ENCODE measurements around the gene INSIG2.

INSIG2 gene

GRCh38 chr2:118047380-118047826, 40.9 kb upstream of the INSIG2 start:
- H3K4me3 ChIP-seq (replicated peaks; ENCODE audit: low read depth, low read length): no peak overlapping the region
- TF ChIP-seq, protein P1, sequence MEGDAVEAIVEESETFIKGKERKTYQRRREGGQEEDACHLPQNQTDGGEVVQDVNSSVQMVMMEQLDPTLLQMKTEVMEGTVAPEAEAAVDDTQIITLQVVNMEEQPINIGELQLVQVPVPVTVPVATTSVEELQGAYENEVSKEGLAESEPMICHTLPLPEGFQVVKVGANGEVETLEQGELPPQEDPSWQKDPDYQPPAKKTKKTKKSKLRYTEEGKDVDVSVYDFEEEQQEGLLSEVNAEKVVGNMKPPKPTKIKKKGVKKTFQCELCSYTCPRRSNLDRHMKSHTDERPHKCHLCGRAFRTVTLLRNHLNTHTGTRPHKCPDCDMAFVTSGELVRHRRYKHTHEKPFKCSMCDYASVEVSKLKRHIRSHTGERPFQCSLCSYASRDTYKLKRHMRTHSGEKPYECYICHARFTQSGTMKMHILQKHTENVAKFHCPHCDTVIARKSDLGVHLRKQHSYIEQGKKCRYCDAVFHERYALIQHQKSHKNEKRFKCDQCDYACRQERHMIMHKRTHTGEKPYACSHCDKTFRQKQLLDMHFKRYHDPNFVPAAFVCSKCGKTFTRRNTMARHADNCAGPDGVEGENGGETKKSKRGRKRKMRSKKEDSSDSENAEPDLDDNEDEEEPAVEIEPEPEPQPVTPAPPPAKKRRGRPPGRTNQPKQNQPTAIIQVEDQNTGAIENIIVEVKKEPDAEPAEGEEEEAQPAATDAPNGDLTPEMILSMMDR (IDR thresholded peaks at IDR 0.05; ENCODE audit: low read length, missing control alignments): peak; percentile 14
- DNase-seq (ENCODE audit: low read depth): peak; percentile 57

DNA sequence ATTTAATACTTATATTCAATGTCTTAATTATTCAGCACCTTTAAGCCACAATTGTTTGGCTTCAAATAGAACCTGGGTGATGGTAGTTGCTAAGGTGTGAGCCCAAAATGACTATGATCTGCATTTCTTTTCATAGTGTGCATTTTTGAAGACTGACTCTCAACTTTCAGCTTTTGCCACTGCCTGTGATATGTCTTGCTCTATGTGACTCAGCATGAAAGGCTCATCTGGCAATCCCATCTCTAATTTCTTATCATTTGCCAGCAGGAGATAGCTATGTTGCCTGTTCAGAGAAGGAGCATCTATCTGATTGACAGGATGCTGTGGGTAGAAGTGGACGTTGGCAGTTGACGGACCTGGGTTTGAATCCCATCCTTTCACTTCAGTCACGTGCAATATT, 39.9 kb upstream of the INSIG2 start:
- no peak for DNase-seq (ENCODE audit: low read depth)
- H3K4me3 ChIP-seq (replicated peaks; ENCODE audit: low read depth, low read length): no peak overlapping the region
- TF ChIP-seq, protein P1 (IDR thresholded peaks at IDR 0.05; ENCODE audit: low read length, missing control alignments): no peak

DNA sequence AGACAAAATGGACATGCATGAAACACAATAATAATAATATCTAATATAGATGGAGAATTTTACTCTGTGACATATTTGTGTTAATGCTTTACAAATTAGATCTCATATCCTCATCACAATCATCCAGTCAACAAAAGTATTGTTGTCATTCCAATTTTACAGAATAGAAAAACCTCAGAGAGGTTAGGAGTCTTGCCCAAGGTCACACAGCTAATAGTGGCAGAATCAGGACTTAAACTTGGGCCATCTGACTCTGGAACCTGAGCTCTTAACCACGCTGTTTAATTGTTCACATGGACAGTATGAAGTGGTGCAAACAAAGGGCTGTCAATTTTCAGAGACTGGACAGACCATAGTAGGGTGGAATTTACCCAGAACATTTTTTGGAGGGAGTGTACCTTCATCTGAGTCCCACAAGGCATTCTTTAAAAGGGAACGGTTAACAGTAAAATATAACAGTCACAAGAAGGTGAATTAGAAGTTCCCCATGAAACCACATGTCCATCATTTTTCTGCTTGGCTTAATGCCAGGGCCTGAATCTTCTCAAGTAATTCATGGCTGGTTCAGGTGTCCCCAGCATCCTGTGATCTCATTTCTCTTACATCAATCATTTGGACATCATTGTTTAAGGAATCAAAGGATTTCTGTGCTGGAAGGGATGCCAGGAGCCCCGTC, 39.0 kb upstream of the INSIG2 start:
- DNase-seq (ENCODE audit: low read depth): no peak
- TF ChIP-seq, protein P1 (IDR thresholded peaks at IDR 0.05; ENCODE audit: low read length, missing control alignments): no peak
- H3K4me3 ChIP-seq (replicated peaks; ENCODE audit: low read depth, low read length): no peak overlapping the region

- TF ChIP-seq, protein P1 (IDR thresholded peaks at IDR 0.05; ENCODE audit: low read length, missing control alignments): no peak
- no peak overlapping the region for H3K4me3 ChIP-seq (replicated peaks; ENCODE audit: low read depth, low read length)
- no peak for DNase-seq (ENCODE audit: low read depth)
Observed at GRCh38 chr2:118049816-118050140, 38.5 kb upstream of the INSIG2 start.

- no peak overlapping the region for H3K4me3 ChIP-seq (replicated peaks; ENCODE audit: low read depth, low read length)
- no peak for DNase-seq (ENCODE audit: low read depth)
- TF ChIP-seq, protein P1 (IDR thresholded peaks at IDR 0.05; ENCODE audit: low read length, missing control alignments): no peak
Observed at GRCh38 chr2:118050386-118050785, 37.9 kb upstream of the INSIG2 start.

DNA sequence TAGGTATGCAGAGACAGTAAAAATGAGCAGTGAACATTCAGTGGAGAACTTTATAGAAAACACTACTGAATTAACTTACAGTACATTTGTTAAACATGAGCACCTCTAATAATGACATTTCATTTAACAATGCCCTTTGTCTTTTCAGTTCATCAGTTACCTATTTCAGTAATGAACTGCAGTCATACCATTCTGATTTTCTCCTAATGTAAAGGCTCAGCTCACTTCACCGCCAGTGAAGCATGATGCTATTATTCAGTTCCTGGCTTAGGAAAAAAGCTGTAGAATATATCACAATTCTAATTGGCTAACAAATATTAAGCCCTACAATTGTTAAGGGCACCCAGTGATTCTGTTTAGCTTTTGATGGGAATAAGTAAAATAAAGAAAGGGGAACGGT, 37.3 kb upstream of the INSIG2 start:
- TF ChIP-seq, protein P1 (IDR thresholded peaks at IDR 0.05; ENCODE audit: low read length, missing control alignments): no peak
- no peak for DNase-seq (ENCODE audit: low read depth)

DNA sequence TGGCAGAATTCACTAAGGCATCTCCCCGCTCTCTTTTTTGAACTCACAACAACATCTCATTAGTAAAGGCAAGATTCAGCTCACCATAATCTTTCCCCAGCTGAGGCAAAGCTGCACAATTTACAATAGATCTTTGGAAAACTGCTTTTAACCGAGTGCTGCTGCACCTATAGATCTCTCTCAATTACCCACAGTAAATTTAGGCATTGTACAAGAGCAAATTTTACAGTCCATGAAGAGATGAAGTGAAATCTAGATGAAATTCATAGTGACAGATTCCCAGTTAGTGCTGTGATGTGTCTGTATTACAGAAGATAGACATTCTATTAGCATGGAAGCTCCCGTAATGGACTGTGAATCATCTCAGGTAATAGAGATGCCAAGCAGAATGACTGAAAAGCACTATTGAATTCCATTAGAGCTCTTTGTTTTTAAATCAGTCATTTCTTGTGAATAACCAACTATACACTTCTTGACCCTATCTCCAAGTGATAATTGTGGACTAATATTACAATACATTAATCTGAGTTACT, 36.4 kb upstream of the INSIG2 start:
- no peak overlapping the region for H3K4me3 ChIP-seq (replicated peaks; ENCODE audit: low read depth, low read length)
- no peak for DNase-seq (ENCODE audit: low read depth)
- TF ChIP-seq, protein P1 (IDR thresholded peaks at IDR 0.05; ENCODE audit: low read length, missing control alignments): no peak

More for the DNA sequence above, 37.3 kb upstream of the INSIG2 start:
- H3K4me3 ChIP-seq (replicated peaks; ENCODE audit: low read depth, low read length): no peak overlapping the region

Data from fibroblast of pulmonary artery (primary cell).